Adrenal gland (tissue), 12 donors: ENCODE data around the gene HINFP. TPM values are rescaled to one million over a fixed set of nuclear protein-coding genes. Genes with fewer than 3 reads are reported as not detected.

Experiments
- DNase-seq, 7 donors: peaks; one replicate each; pipeline ENCODE4 v3.0.0-alpha.2; 2019 to 2020
- H3K27ac ChIP-seq, 5 donors: fragments of 200-600 bp; sonication (generic) in 4 of 5; 1 replicate in 3 of 5; 2 replicates in 2 of 5; pipeline versions ENCODE4 v1.5.1 to v1.8.0; 2016 to 2020; ENCODE audit warnings: mild to moderate bottlenecking in 1 of 5
- H3K27me3 ChIP-seq: fragments of 200-600 bp; 2 replicates; pipeline ENCODE4 v1.8.0; 2021
- H3K36me3 ChIP-seq, 2 donors: fragments of 200-600 bp; replicated peaks in 1 of 2; 1 replicate in 1 of 2; 2 replicates in 1 of 2; pipeline versions ENCODE4 v1.5.1 to v1.8.0; 2018 to 2022
- H3K4me1 ChIP-seq, 2 donors: fragments of 200-600 bp; replicated peaks in 1 of 2; 1 replicate in 1 of 2; 2 replicates in 1 of 2; pipeline versions ENCODE4 v1.5.1 to v1.8.0; 2018 to 2021
- H3K4me3 ChIP-seq, 4 donors: fragments of 200-600 bp; sonication (generic) in 3 of 4; one replicate each; pipeline ENCODE4 v1.5.1; 2016 to 2018
- H3K9me3 ChIP-seq, 3 donors: fragments of 200-600 bp; sonication (generic) in 1 of 3; replicated peaks in 1 of 3; 1 replicate in 2 of 3; 2 replicates in 1 of 3; pipeline versions ENCODE4 v1.5.1 to v1.8.0; 2016 to 2021
- CTCF ChIP-seq, 6 experiments: fragments of 450-650 bp in 4 of 6; fragments of 200-600 bp in 2 of 6; sonication (generic) in 1 of 6; IDR thresholded peaks; 1 replicate in 5 of 6; 2 replicates in 1 of 6; pipeline versions ENCODE4 v1.5.1 to v1.8.0; 2016 to 2021; ENCODE audit warnings: antibody characterized with exemption in 6 of 6, mild to moderate bottlenecking in 2 of 6, moderate library complexity in 1 of 6
- POLR2A ChIP-seq, 2 donors: fragments of 450-650 bp; IDR thresholded peaks; one replicate each; pipeline ENCODE4 v1.6.1; 2017; ENCODE audit warnings: antibody characterized with exemption in 2 of 2, mild to moderate bottlenecking in 2 of 2, moderate library complexity in 1 of 2
- WGBS, 4 donors: extraction: QIAGEN DNeasy Blood & Tissue Kit in 2 of 4; methylation state at CpG; one replicate each; pipeline versions ENCODE4 v1.1.5 to v1.1.7; 2013 to 2017; 5-methylcytosine and 5-hydroxymethylcytosine counted together
- intact Hi-C, 2 donors: fragments of 100-400 bp; cut with DNase I; formaldehyde crosslinking; loops; one replicate each; pipeline versions ENCODE4 v1.14.1 to v1.15.0; 2022 to 2023
- polyA plus RNA-seq, 3 donors: library from polyadenylated mRNA; stranded (reverse); fragments of 200-250 nt in 2 of 3; fragments of 350-450 nt in 1 of 3; fragmentation: Illumina TruSeq in 1 of 3; extraction: RNeasy Lipid Tissue Mini Kit (QIAGEN cat#74804) in 1 of 3; gene quantifications; one replicate each; pipeline ENCODE4 v1.2.3, GENCODE V29; 2013 to 2014
- total RNA-seq, 9 donors: library from RNA; depleted of rRNA in 4 of 9; stranded (reverse); fragments of >200 nt in 4 of 9; fragments of 120-200 nt in 1 of 9; fragmentation: NEBNext Ultra II Directional in 1 of 9; extraction: Animal tissue kit (Norgen Biotek cat#: 25700) in 1 of 9; gene quantifications; one replicate each; pipeline versions ENCODE4 v1.1.0 to v1.2.4, GENCODE V29; 2013 to 2023
- donor health status: healthy with polysubstance abuse.
- donor health status: Bipolar disorder and iron deficiency.
- donor health status: DM: yes; HTN: yes; CAD: no.
- donor health status: DM: no; HTN: no; CAD: no.
- donor health status: DM: no; HTN: no; CAD: no.
- donor health status: DM: yes; HTN: yes; CAD: no.

HINFP gene
- total and polyA plus RNA-seq, 12 donors = 7.4 to 39.1 (median 22.2) TPM

- Histone ChIP-seq H3K27ac (no peak overlapping the region), H3K9me3 (no peaks in the 10 kb centered on the region), H3K36me3 (peaks cover 0 to 30% of the 10 kb centered on the region in 2 donors), H3K27me3 (no peaks in the 10 kb centered on the region), H3K4me1 (peaks cover 14 to 27% of the 10 kb centered on the region in 2 donors), H3K4me3 (peak overlapping the region in 1 of 4 donors; percentile 23)
- TF ChIP-seq POLR2A (IDR thresholded peaks at IDR 0.05) (no peak), CTCF (IDR thresholded peaks at IDR 0.05) (no peak)
- intact Hi-C loops = no loop called here
- WGBS, 4 donors = 88 to 96% (median 93%) methylated on average over 2 of the region's 2 CpGs
- DNase-seq = no peak
Measured at GRCh38 chr11:119108857-119109221, 12.5 kb upstream of the HINFP start.

GRCh38 chr11:119109843-119110242 is 11.5 kb upstream of the HINFP start:
- Histone ChIP-seq H3K27me3 (no peaks in the 10 kb centered on the region), H3K4me3 (no peak overlapping the region), H3K9me3 (no peaks in the 10 kb centered on the region), H3K36me3 (peaks cover 0 to 40% of the 10 kb centered on the region in 2 donors), H3K4me1 (peaks cover 14 to 27% of the 10 kb centered on the region in 2 donors), H3K27ac (no peak overlapping the region)
- TF ChIP-seq POLR2A (IDR thresholded peaks at IDR 0.05) (no peak), CTCF (IDR thresholded peaks at IDR 0.05) (no peak)
- intact Hi-C loops = no loop called here
- 93 to 94% methylated on average over 3 of the region's 3 CpGs; no CpG with 5 or more reads in 2 of the 4 donors for WGBS, 4 donors
- DNase-seq = no peak

GRCh38 chr11:119110439-119110838 is 10.9 kb upstream of the HINFP start:
- WGBS, 4 donors = 87 to 90% (median 87%) methylated on average over 10 of the region's 10 CpGs
- no peaks in the 10 kb centered on the region for H3K9me3 ChIP-seq
- peaks cover 14 to 27% of the 10 kb centered on the region in 2 donors for H3K4me1 ChIP-seq
- peaks cover 0 to 40% of the 10 kb centered on the region in 2 donors for H3K36me3 ChIP-seq
- no peak overlapping the region for H3K4me3 ChIP-seq
- TF ChIP-seq CTCF (IDR thresholded peaks at IDR 0.05) (no peak), POLR2A (IDR thresholded peaks at IDR 0.05) (no peak)
- DNase-seq = no peak
- H3K27me3 ChIP-seq = no peaks in the 10 kb centered on the region
- intact Hi-C loops = no loop called here
- no peak overlapping the region for H3K27ac ChIP-seq

GRCh38 chr11:119111361-119111925 is 9.9 kb upstream of the HINFP start:
- WGBS, 4 donors = 90 to 98% (median 94%) methylated on average over 5 to 11 of the region's 11 CpGs
- intact Hi-C loops = no loop called here
- Histone ChIP-seq H3K4me3 (no peak overlapping the region), H3K9me3 (no peaks in the 10 kb centered on the region), H3K27me3 (no peaks in the 10 kb centered on the region), H3K36me3 (peaks cover 0 to 46% of the 10 kb centered on the region in 2 donors), H3K4me1 (peaks cover 11 to 27% of the 10 kb centered on the region in 2 donors), H3K27ac (no peak overlapping the region)
- TF ChIP-seq POLR2A (IDR thresholded peaks at IDR 0.05) = no peak
- TF ChIP-seq CTCF (IDR thresholded peaks at IDR 0.05) = no peak
- no peak for DNase-seq
